NCI-H2029 treated with DMSO at 0.1 percent for 48 hours (cell line): Measurements from ENCODE around the gene CWC22.

ENCODE experiments used
- DNase-seq: peaks from one replicate; lab custom pipeline; 2025; lab: John Stamatoyannopoulos, UW

CWC22 gene

DNA sequence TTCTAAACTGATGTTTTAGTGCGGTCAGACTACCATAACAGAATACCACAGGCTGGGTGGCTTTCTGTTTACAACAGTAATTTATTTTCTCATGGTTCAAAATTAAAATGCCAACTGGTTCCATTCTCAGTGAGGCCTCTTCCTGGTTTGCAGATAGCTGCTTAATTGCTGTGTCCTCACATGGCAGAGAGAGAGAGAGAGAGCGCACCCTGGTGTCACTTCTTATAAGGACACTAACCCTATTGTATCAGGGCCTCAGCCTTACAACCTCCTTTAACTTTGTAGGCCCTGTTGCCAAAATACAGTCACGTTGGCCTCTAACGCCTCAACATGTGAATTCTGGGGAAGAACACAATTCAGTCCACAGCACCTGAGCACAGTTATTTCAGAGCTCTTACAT, 108.2 kb downstream of the CWC22 start:
- DNase-seq = no peak
